K562 (cell line): ENCODE results near the gene MRPS6. TPM values are rescaled to one million over a fixed set of nuclear protein-coding genes. Genes with fewer than 3 reads are reported as not detected.
A peak's percentile ranks its signal among the peaks of the same experiment; 100 is the strongest.

ENCODE experiments used
- ADNP ChIP-seq: fragments of 200-800 bp; sonication (Bioruptor generic); IDR thresholded peaks from 2 replicates; pipeline ENCODE4 v1.6.1; 2016; ENCODE audit warnings: missing genetic modification characterization, missing compliant biosample characterization
- CBFA2T3 ChIP-seq: fragments of 450-650 bp; IDR thresholded peaks from 2 replicates; pipeline ENCODE4 v1.6.1; 2017
- CEBPB ChIP-seq: fragments of 450-650 bp; IDR thresholded peaks from 2 replicates; pipeline ENCODE4 v1.6.1; 2016; ENCODE audit warnings: missing genetic modification characterization, missing compliant biosample characterization
- EGR1 ChIP-seq: fragments of 450-650 bp; conservative IDR thresholded peaks from 2 replicates; pipeline ENCODE4 v1.6.1; 2017; ENCODE audit warnings: mild to moderate bottlenecking
- ESRRA ChIP-seq: fragments of 450-650 bp; IDR thresholded peaks from 2 replicates; pipeline ENCODE4 v1.6.1; 2014; ENCODE audit warnings: low read depth, mild to moderate bottlenecking, moderate library complexity, borderline replicate concordance
- GTF2E2 ChIP-seq: fragments of 200-800 bp; sonication (Bioruptor generic); IDR thresholded peaks from 2 replicates; pipeline ENCODE4 v1.6.1; 2016; ENCODE audit warnings: missing genetic modification characterization, missing compliant biosample characterization
- KLF6 ChIP-seq: fragments of 250-450 bp; sonication (Bioruptor Pico); IDR thresholded peaks from 2 replicates; pipeline ENCODE4 v1.4.0; 2020; ENCODE audit warnings: mild to moderate bottlenecking, moderate library complexity, borderline replicate concordance
- PHF8 ChIP-seq: fragments of 200-600 bp; sonication (generic); IDR thresholded peaks from 2 replicates; pipeline ENCODE4 v1.6.1; 2012; ENCODE audit warnings: mixed run types, mild to moderate bottlenecking, inconsistent platforms, low read length, moderate library complexity, borderline replicate concordance
- SMAD2 ChIP-seq: fragments of 150-350 bp; IDR thresholded peaks from 2 replicates; pipeline ENCODE4 v1.6.1; 2014; ENCODE audit warnings: low read depth, mild to moderate bottlenecking, low read length
- SOX6 ChIP-seq: fragments of 450-650 bp; IDR thresholded peaks from 2 replicates; pipeline ENCODE4 v1.6.1; 2014; ENCODE audit warnings: mild to moderate bottlenecking
- SREBF1 ChIP-seq: fragments of 150-350 bp; IDR thresholded peaks from 2 replicates; pipeline ENCODE4 v1.6.1; 2014; ENCODE audit warnings: antibody characterized with exemption, low read depth, low read length, borderline replicate concordance
- TCF7 ChIP-seq: sonication (generic); IDR thresholded peaks from 2 replicates; pipeline ENCODE4 v1.6.1; 2016; ENCODE audit warnings: antibody characterized with exemption, borderline replicate concordance
- THRAP3 ChIP-seq: fragments of 450-650 bp; IDR thresholded peaks from 2 replicates; pipeline ENCODE4 v1.6.1; 2016; ENCODE audit warnings: mild to moderate bottlenecking, inconsistent platforms, borderline replicate concordance
- YBX1 ChIP-seq: fragments of 450-650 bp; IDR thresholded peaks from 2 replicates; pipeline ENCODE4 v1.7.1; 2016; ENCODE audit warnings: mild to moderate bottlenecking
- ZNF134 ChIP-seq: fragments of 250-450 bp; sonication (Bioruptor Pico); conservative IDR thresholded peaks from 2 replicates; pipeline ENCODE4 v1.4.0; 2020
- ZNF644 ChIP-seq: fragments of 200-800 bp; sonication (Bioruptor generic); IDR thresholded peaks from 2 replicates; pipeline ENCODE4 v1.6.1; 2016; ENCODE audit warnings: low read depth, missing genetic modification characterization, missing compliant biosample characterization
- polyA plus RNA-seq, 8 experiments: library from polyadenylated mRNA; depleted of rRNA in 4 of 8; stranded (reverse) in 5 of 8; unstranded in 3 of 8; fragments of >200 nt; fragmentation: Nextera tagmentation in 2 of 8; fragmentation: Illumina TruSeq in 1 of 8; extraction: Ambion mirVana in 2 of 8; extraction: Trizol in 1 of 8; gene quantifications; 2 replicates each; pipeline versions ENCODE4 v1.2.1 to v1.2.3, GENCODE V29; 2011 to 2014; ENCODE audit warnings: inconsistent platforms in 1 of 8, missing spikeins in 1 of 8
- total RNA-seq, 7 experiments: library from RNA; depleted of rRNA in 6 of 7; stranded (reverse); fragments of >200 nt in 6 of 7; fragmentation: Illumina TruSeq in 2 of 7; extraction: Trizol in 2 of 7; gene quantifications; 2 replicates each; pipeline versions ENCODE4 v1.2.1 to v1.2.3, GENCODE V29; 2011 to 2021; ENCODE audit warnings: low replicate concordance in 1 of 7
- TF ChIP-seq, protein P1 (sequence below): fragments of 200-600 bp; sonication (generic); IDR thresholded peaks from one replicate; pipeline ENCODE4 v1.6.1; 2012; ENCODE audit warnings: mild to moderate bottlenecking, low read depth, low read length, inconsistent platforms
- TF ChIP-seq, protein P2 (sequence below): fragments of 450-650 bp; formaldehyde crosslinking; IDR thresholded peaks from 2 replicates; pipeline ENCODE4 v1.4.0; 2022; ENCODE audit warnings: missing genetic modification characterization

MRPS6 gene
- total and polyA plus RNA-seq, 9 of the 15 experiments (the other 6 are each of a cell fraction or from before 2014, with no cell fraction given), result 26.1 to 72.0 (median 39.3) TPM

GRCh38 chr21:34190576-34191321 is 117.4 kb downstream of the MRPS6 start (continued):
- TF ChIP-seq, protein P1, sequence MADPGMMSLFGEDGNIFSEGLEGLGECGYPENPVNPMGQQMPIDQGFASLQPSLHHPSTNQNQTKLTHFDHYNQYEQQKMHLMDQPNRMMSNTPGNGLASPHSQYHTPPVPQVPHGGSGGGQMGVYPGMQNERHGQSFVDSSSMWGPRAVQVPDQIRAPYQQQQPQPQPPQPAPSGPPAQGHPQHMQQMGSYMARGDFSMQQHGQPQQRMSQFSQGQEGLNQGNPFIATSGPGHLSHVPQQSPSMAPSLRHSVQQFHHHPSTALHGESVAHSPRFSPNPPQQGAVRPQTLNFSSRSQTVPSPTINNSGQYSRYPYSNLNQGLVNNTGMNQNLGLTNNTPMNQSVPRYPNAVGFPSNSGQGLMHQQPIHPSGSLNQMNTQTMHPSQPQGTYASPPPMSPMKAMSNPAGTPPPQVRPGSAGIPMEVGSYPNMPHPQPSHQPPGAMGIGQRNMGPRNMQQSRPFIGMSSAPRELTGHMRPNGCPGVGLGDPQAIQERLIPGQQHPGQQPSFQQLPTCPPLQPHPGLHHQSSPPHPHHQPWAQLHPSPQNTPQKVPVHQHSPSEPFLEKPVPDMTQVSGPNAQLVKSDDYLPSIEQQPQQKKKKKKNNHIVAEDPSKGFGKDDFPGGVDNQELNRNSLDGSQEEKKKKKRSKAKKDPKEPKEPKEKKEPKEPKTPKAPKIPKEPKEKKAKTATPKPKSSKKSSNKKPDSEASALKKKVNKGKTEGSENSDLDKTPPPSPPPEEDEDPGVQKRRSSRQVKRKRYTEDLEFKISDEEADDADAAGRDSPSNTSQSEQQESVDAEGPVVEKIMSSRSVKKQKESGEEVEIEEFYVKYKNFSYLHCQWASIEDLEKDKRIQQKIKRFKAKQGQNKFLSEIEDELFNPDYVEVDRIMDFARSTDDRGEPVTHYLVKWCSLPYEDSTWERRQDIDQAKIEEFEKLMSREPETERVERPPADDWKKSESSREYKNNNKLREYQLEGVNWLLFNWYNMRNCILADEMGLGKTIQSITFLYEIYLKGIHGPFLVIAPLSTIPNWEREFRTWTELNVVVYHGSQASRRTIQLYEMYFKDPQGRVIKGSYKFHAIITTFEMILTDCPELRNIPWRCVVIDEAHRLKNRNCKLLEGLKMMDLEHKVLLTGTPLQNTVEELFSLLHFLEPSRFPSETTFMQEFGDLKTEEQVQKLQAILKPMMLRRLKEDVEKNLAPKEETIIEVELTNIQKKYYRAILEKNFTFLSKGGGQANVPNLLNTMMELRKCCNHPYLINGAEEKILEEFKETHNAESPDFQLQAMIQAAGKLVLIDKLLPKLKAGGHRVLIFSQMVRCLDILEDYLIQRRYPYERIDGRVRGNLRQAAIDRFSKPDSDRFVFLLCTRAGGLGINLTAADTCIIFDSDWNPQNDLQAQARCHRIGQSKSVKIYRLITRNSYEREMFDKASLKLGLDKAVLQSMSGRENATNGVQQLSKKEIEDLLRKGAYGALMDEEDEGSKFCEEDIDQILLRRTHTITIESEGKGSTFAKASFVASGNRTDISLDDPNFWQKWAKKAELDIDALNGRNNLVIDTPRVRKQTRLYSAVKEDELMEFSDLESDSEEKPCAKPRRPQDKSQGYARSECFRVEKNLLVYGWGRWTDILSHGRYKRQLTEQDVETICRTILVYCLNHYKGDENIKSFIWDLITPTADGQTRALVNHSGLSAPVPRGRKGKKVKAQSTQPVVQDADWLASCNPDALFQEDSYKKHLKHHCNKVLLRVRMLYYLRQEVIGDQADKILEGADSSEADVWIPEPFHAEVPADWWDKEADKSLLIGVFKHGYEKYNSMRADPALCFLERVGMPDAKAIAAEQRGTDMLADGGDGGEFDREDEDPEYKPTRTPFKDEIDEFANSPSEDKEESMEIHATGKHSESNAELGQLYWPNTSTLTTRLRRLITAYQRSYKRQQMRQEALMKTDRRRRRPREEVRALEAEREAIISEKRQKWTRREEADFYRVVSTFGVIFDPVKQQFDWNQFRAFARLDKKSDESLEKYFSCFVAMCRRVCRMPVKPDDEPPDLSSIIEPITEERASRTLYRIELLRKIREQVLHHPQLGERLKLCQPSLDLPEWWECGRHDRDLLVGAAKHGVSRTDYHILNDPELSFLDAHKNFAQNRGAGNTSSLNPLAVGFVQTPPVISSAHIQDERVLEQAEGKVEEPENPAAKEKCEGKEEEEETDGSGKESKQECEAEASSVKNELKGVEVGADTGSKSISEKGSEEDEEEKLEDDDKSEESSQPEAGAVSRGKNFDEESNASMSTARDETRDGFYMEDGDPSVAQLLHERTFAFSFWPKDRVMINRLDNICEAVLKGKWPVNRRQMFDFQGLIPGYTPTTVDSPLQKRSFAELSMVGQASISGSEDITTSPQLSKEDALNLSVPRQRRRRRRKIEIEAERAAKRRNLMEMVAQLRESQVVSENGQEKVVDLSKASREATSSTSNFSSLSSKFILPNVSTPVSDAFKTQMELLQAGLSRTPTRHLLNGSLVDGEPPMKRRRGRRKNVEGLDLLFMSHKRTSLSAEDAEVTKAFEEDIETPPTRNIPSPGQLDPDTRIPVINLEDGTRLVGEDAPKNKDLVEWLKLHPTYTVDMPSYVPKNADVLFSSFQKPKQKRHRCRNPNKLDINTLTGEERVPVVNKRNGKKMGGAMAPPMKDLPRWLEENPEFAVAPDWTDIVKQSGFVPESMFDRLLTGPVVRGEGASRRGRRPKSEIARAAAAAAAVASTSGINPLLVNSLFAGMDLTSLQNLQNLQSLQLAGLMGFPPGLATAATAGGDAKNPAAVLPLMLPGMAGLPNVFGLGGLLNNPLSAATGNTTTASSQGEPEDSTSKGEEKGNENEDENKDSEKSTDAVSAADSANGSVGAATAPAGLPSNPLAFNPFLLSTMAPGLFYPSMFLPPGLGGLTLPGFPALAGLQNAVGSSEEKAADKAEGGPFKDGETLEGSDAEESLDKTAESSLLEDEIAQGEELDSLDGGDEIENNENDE, result no peak
- TF ChIP-seq SREBF1, result no peak
- no peak; the same call in 1 of the 2 replicates for TF ChIP-seq ESRRA
- TF ChIP-seq PHF8, result no peak
- TF ChIP-seq ADNP (tag), result no peak
- TF ChIP-seq GTF2E2 (tag), result no peak
- no peak for TF ChIP-seq THRAP3
- no peak for TF ChIP-seq YBX1
- TF ChIP-seq, protein P2, sequence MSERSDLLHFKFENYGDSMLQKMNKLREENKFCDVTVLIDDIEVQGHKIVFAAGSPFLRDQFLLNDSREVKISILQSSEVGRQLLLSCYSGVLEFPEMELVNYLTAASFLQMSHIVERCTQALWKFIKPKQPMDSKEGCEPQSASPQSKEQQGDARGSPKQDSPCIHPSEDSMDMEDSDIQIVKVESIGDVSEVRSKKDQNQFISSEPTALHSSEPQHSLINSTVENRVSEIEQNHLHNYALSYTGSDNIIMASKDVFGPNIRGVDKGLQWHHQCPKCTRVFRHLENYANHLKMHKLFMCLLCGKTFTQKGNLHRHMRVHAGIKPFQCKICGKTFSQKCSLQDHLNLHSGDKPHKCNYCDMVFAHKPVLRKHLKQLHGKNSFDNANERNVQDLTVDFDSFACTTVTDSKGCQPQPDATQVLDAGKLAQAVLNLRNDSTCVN, result no peak
- TF ChIP-seq ZNF644 (tag), result no peak
- TF ChIP-seq SMAD2, result no peak
- TF ChIP-seq CEBPB (tag), result peak; percentile 43
- TF ChIP-seq KLF6 (CRISPR knock-in tag), result no peak
- TF ChIP-seq EGR1, result peak; percentile 97
- peak; percentile 33; the same call in 1 of the 2 replicates for TF ChIP-seq TCF7
- no peak for TF ChIP-seq ZNF134 (CRISPR knock-in tag)
- TF ChIP-seq CBFA2T3, result peak; percentile 96
- peak; percentile 80 for TF ChIP-seq SOX6
